ENCODE results near the gene MYH14.

The MYH14 gene

GRCh38 chr19:50222691-50223438, 19.4 kb downstream of the MYH14 start:
- TF ChIP-seq EZH2phosphoT487 (IDR thresholded peaks at IDR 0.05; ENCODE audit: borderline replicate concordance, low read length) = no peak
- no peak for TF ChIP-seq CTCF (IDR thresholded peaks at IDR 0.05; ENCODE audit: low read depth, low read length, poor library complexity, severe bottlenecking)
- H3K4me3 ChIP-seq (ENCODE audit: low read length) = no peak overlapping the region

GRCh38 chr19:50223439-50223716, 20.0 kb downstream of the MYH14 start:
- TF ChIP-seq EZH2phosphoT487 (IDR thresholded peaks at IDR 0.05; ENCODE audit: borderline replicate concordance, low read length) (no peak), CTCF (IDR thresholded peaks at IDR 0.05; ENCODE audit: low read depth, low read length, poor library complexity, severe bottlenecking) (no peak)
- no peaks in the 10 kb centered on the region for H3K4me1 ChIP-seq (ENCODE audit: control insufficient read depth, low read length)
- H3K79me2 ChIP-seq (ENCODE audit: control insufficient read depth, low read length) = no peaks in the 10 kb centered on the region
- no peaks in the 10 kb centered on the region for H3F3A ChIP-seq (ENCODE audit: control insufficient read depth, insufficient read depth)
- peaks cover 8% of the 10 kb centered on the region; the same call in 1 of the 2 replicates for H3K9me3 ChIP-seq (ENCODE audit: control insufficient read depth, insufficient read depth, low read length)
- no peak overlapping the region for H3K27ac ChIP-seq (ENCODE audit: low read depth, low read length)
- no peaks in the 10 kb centered on the region for H3K9me2 ChIP-seq (replicated peaks; ENCODE audit: control insufficient read depth, low read length)
- no peak overlapping the region for H3K4me2 ChIP-seq (ENCODE audit: low read length)
- no peak overlapping the region for H3K4me3 ChIP-seq (ENCODE audit: low read length)
- no peaks in the 10 kb centered on the region for H3K27me3 ChIP-seq (ENCODE audit: control insufficient read depth, low read length)
- H4K20me1 ChIP-seq (ENCODE audit: control insufficient read depth, insufficient read depth, low read depth, low read length) = no peaks in the 10 kb centered on the region
- H3K36me3 ChIP-seq (ENCODE audit: control insufficient read depth, low read length) = no peaks in the 10 kb centered on the region

More at GRCh38 chr19:50222691-50223438, 19.4 kb downstream of the MYH14 start:
- no peaks in the 10 kb centered on the region for H3K27me3 ChIP-seq (ENCODE audit: control insufficient read depth, low read length)
- peaks cover 8% of the 10 kb centered on the region; the same call in 1 of the 2 replicates for H3K9me3 ChIP-seq (ENCODE audit: control insufficient read depth, insufficient read depth, low read length)
- H3K4me1 ChIP-seq (ENCODE audit: control insufficient read depth, low read length) = no peaks in the 10 kb centered on the region
- H3K4me2 ChIP-seq (ENCODE audit: low read length) = no peak overlapping the region
- H3F3A ChIP-seq (ENCODE audit: control insufficient read depth, insufficient read depth) = no peaks in the 10 kb centered on the region
- H4K20me1 ChIP-seq (ENCODE audit: control insufficient read depth, insufficient read depth, low read depth, low read length) = no peaks in the 10 kb centered on the region
- no peaks in the 10 kb centered on the region for H3K79me2 ChIP-seq (ENCODE audit: control insufficient read depth, low read length)
- no peaks in the 10 kb centered on the region for H3K9me2 ChIP-seq (replicated peaks; ENCODE audit: control insufficient read depth, low read length)
- no peak overlapping the region for H3K27ac ChIP-seq (ENCODE audit: low read depth, low read length)
- no peaks in the 10 kb centered on the region for H3K36me3 ChIP-seq (ENCODE audit: control insufficient read depth, low read length)

- peaks cover 8% of the 10 kb centered on the region; the same call in 1 of the 2 replicates for H3K9me3 ChIP-seq (ENCODE audit: control insufficient read depth, insufficient read depth, low read length)
- no peaks in the 10 kb centered on the region for H3K9me2 ChIP-seq (replicated peaks; ENCODE audit: control insufficient read depth, low read length)
- no peaks in the 10 kb centered on the region for H3K27me3 ChIP-seq (ENCODE audit: control insufficient read depth, low read length)
- H3K79me2 ChIP-seq (ENCODE audit: control insufficient read depth, low read length) = no peaks in the 10 kb centered on the region
- no peaks in the 10 kb centered on the region for H4K20me1 ChIP-seq (ENCODE audit: control insufficient read depth, insufficient read depth, low read depth, low read length)
- no peak overlapping the region for H3K4me3 ChIP-seq (ENCODE audit: low read length)
- H3F3A ChIP-seq (ENCODE audit: control insufficient read depth, insufficient read depth) = no peaks in the 10 kb centered on the region
- no peak overlapping the region for H3K27ac ChIP-seq (ENCODE audit: low read depth, low read length)
- no peak overlapping the region for H3K4me2 ChIP-seq (ENCODE audit: low read length)
- H3K36me3 ChIP-seq (ENCODE audit: control insufficient read depth, low read length) = no peaks in the 10 kb centered on the region
- TF ChIP-seq CTCF (IDR thresholded peaks at IDR 0.05; ENCODE audit: low read depth, low read length, poor library complexity, severe bottlenecking) (no peak), EZH2phosphoT487 (IDR thresholded peaks at IDR 0.05; ENCODE audit: borderline replicate concordance, low read length) (no peak)
- no peaks in the 10 kb centered on the region for H3K4me1 ChIP-seq (ENCODE audit: control insufficient read depth, low read length)
Observed at GRCh38 chr19:50224986-50225747, 21.7 kb downstream of the MYH14 start.

Data from DOHH2 (cell line).